ENCODE data around the gene ZCCHC14. TPM values are rescaled to one million over a fixed set of nuclear protein-coding genes. Genes with fewer than 3 reads are reported as not detected.

ZCCHC14 gene
- polyA plus RNA-seq, 3 donors: 33.8 to 38.1 (median 36.9) TPM

GRCh38 chr16:87445486-87445885 is 47.3 kb downstream of the ZCCHC14 start:
- DNase-seq (ENCODE audit: extremely low read depth in 1 of 11, low read depth in 9 of 11, low spot score in 4 of 11): no peak

GRCh38 chr16:87443964-87444363 is 48.9 kb downstream of the ZCCHC14 start:
- DNase-seq (ENCODE audit: extremely low read depth in 1 of 11, low read depth in 9 of 11, low spot score in 4 of 11): no peak

GRCh38 chr16:87443016-87443415 is 49.8 kb downstream of the ZCCHC14 start:
- no peak for DNase-seq (ENCODE audit: extremely low read depth in 1 of 11, low read depth in 9 of 11, low spot score in 4 of 11)

- no peak for DNase-seq (ENCODE audit: extremely low read depth in 1 of 11, low read depth in 9 of 11, low spot score in 4 of 11)
Measured at GRCh38 chr16:87442581-87442966, 50.2 kb downstream of the ZCCHC14 start.

- no peak for DNase-seq (ENCODE audit: extremely low read depth in 1 of 11, low read depth in 9 of 11, low spot score in 4 of 11)
Measured at GRCh38 chr16:87441886-87442580, 50.8 kb downstream of the ZCCHC14 start.

- no peak for DNase-seq (ENCODE audit: extremely low read depth in 1 of 11, low read depth in 9 of 11, low spot score in 4 of 11)
Measured at GRCh38 chr16:87439926-87440325, 52.9 kb downstream of the ZCCHC14 start.

GRCh38 chr16:87438611-87438985 is 54.2 kb downstream of the ZCCHC14 start:
- DNase-seq (ENCODE audit: extremely low read depth in 1 of 11, low read depth in 9 of 11, low spot score in 4 of 11): no peak

GRCh38 chr16:87437911-87438610 is 54.8 kb downstream of the ZCCHC14 start:
- DNase-seq (ENCODE audit: extremely low read depth in 1 of 11, low read depth in 9 of 11, low spot score in 4 of 11): no peak

GRCh38 chr16:87437327-87437726 is 55.5 kb downstream of the ZCCHC14 start:
- no peak for DNase-seq (ENCODE audit: extremely low read depth in 1 of 11, low read depth in 9 of 11, low spot score in 4 of 11)

GRCh38 chr16:87436225-87437172 is 56.3 kb downstream of the ZCCHC14 start:
- DNase-seq (ENCODE audit: extremely low read depth in 1 of 11, low read depth in 9 of 11, low spot score in 4 of 11): no peak

GRCh38 chr16:87435372-87436224 is 57.2 kb downstream of the ZCCHC14 start:
- no peak for DNase-seq (ENCODE audit: extremely low read depth in 1 of 11, low read depth in 9 of 11, low spot score in 4 of 11)

- no peak for DNase-seq (ENCODE audit: extremely low read depth in 1 of 11, low read depth in 9 of 11, low spot score in 4 of 11)
Measured at GRCh38 chr16:87434146-87434667, 58.6 kb downstream of the ZCCHC14 start.

- no peak for DNase-seq (ENCODE audit: extremely low read depth in 1 of 11, low read depth in 9 of 11, low spot score in 4 of 11)
Measured at GRCh38 chr16:87432330-87432915, 60.4 kb downstream of the ZCCHC14 start.

- no peak for DNase-seq (ENCODE audit: extremely low read depth in 1 of 11, low read depth in 9 of 11, low spot score in 4 of 11)
Measured at GRCh38 chr16:87431926-87432325, 60.9 kb downstream of the ZCCHC14 start.

- DNase-seq (ENCODE audit: extremely low read depth in 1 of 11, low read depth in 9 of 11, low spot score in 4 of 11): no peak
Measured at GRCh38 chr16:87426423-87427215, 66.2 kb downstream of the ZCCHC14 start.

GRCh38 chr16:87425941-87426340 is 66.9 kb downstream of the ZCCHC14 start:
- no peak for DNase-seq (ENCODE audit: extremely low read depth in 1 of 11, low read depth in 9 of 11, low spot score in 4 of 11)

GRCh38 chr16:87424266-87424665 is 68.6 kb downstream of the ZCCHC14 start:
- no peak for DNase-seq (ENCODE audit: extremely low read depth in 1 of 11, low read depth in 9 of 11, low spot score in 4 of 11)

GRCh38 chr16:87423429-87423828 is 69.4 kb downstream of the ZCCHC14 start:
- no peak for DNase-seq (ENCODE audit: extremely low read depth in 1 of 11, low read depth in 9 of 11, low spot score in 4 of 11)
